ENCODE results near the gene DPH1. TPM values are rescaled to one million over a fixed set of nuclear protein-coding genes. Genes with fewer than 3 reads are reported as not detected.

DPH1 gene
- total RNA-seq, 6 experiments from 2014 or later: 65.9 to 81.6 (median 71.8) TPM

DNA sequence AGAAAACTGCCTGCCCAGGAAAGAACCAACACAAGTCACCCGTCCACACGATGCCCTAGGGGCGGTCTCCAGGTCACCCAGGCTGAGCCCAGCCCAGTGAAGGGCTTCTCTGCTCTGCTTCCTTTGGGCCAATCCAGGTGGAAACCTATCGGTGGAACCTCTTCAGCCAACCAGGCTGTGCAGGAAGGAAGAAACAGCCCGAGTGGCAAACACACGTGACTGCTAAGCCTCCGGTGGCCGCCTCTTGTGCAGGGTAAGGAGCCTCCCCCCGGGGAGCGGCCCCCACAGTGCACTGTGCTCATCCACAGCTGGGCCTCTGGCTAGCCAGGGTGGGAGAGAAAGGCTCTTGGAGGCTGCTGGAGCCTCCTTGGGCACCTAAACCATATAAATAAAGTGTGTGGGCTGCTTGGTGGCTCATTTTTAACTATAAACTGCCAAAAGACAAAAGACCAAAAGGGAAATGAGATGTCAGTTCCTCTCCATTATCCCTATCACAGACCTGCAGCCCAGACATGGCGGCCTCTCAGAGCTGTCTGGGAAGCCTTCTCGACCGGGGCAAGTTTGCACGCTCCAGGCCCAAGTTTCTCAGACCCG, 7.2 kb upstream of the DPH1 start:
- Mint-ChIP-seq H3K4me1 (ENCODE audit: low read depth) (peaks cover 17% of the 10 kb centered on the region), H3K9me3 (no peaks in the 10 kb centered on the region), H3K4me3 (no peak overlapping the region), H3K36me3 (ENCODE audit: low read depth) (no peaks in the 10 kb centered on the region), H3K27ac (no peak overlapping the region), H3K27me3 (ENCODE audit: insufficient read depth) (peaks cover 53% of the 10 kb centered on the region)
- TF ChIP-seq, protein P1, sequence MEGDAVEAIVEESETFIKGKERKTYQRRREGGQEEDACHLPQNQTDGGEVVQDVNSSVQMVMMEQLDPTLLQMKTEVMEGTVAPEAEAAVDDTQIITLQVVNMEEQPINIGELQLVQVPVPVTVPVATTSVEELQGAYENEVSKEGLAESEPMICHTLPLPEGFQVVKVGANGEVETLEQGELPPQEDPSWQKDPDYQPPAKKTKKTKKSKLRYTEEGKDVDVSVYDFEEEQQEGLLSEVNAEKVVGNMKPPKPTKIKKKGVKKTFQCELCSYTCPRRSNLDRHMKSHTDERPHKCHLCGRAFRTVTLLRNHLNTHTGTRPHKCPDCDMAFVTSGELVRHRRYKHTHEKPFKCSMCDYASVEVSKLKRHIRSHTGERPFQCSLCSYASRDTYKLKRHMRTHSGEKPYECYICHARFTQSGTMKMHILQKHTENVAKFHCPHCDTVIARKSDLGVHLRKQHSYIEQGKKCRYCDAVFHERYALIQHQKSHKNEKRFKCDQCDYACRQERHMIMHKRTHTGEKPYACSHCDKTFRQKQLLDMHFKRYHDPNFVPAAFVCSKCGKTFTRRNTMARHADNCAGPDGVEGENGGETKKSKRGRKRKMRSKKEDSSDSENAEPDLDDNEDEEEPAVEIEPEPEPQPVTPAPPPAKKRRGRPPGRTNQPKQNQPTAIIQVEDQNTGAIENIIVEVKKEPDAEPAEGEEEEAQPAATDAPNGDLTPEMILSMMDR (IDR thresholded peaks at IDR 0.05): no peak
- no peak for DNase-seq

DNA sequence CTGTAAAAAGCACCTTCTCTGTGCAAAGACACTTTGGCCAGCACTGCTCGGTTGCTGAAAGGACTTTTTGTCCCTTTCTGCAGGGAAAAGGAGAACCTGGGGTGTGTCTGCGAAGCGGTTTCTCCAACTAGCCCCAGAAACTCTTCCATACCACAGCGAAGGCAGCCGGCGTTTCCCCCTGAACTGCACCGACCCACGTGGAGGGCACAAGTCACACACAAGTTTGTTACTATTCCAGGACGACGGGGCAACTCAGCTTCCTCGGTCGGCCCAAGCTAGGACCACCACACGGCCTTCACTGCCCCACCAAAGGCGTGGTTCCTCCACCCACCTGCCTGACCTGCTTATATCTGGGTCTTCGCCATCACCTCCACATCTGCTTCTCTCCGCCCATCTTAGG, 6.7 kb upstream of the DPH1 start:
- Mint-ChIP-seq H3K36me3 (ENCODE audit: low read depth) (no peaks in the 10 kb centered on the region), H3K4me1 (ENCODE audit: low read depth) (peaks cover 22% of the 10 kb centered on the region), H3K27me3 (ENCODE audit: insufficient read depth) (peaks cover 48% of the 10 kb centered on the region), H3K27ac (no peak overlapping the region), H3K9me3 (no peaks in the 10 kb centered on the region), H3K4me3 (no peak overlapping the region)
- TF ChIP-seq, protein P1 (IDR thresholded peaks at IDR 0.05): no peak
- DNase-seq: no peak

DNA sequence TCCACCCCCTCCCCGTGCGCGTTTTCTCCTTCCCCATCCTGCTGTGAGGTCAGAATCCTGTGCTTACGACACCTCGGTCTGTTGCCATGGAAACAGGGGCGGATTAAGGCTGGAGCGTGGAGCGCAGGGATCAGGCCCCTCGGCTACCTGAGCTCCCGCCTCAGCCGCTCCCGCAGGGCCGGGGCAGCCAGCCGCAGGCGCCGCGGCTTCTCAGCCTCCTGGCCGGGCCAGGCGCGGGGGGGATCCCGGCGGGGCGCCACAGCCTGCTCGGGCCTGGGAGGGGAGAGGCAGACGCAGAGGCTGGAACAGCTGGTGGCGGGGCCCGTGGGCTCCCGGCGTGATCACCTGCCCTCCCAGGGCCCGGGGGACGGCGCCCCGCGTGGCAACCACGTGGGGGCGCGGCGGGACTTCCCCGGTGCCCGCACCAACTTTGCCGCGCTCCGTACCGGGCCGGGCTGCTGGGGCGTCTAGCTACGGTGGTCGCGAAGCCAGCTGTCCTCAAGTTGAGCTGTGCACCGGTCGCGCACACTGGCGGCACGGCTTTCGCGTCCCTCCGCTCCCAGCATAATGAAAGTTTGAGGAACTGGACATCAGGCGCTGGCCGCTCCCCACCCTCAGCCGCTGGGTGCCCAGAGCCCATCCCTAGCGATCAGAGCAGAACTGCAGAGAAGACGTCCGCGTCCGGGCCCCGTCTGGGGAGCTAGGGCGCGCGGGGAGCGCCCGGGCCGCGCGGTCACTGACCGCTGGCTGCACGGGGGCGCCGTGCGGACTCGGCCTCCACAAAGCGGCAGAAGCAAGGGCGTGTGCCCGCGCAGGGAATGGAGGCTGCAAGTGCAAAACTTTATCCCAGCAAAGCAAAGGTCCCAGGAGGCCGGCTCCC, 6.0 kb upstream of the DPH1 start:
- Mint-ChIP-seq H3K4me1 (ENCODE audit: low read depth) (peaks cover 29% of the 10 kb centered on the region), H3K27ac (no peak overlapping the region), H3K4me3 (peak overlapping the region; percentile 78), H3K36me3 (ENCODE audit: low read depth) (no peaks in the 10 kb centered on the region), H3K27me3 (ENCODE audit: insufficient read depth) (peaks cover 44% of the 10 kb centered on the region), H3K9me3 (no peaks in the 10 kb centered on the region)
- DNase-seq: peak; percentile 22
- TF ChIP-seq, protein P1 (IDR thresholded peaks at IDR 0.05): peak; percentile 29; the same call in 1 of the 2 replicates

DNA sequence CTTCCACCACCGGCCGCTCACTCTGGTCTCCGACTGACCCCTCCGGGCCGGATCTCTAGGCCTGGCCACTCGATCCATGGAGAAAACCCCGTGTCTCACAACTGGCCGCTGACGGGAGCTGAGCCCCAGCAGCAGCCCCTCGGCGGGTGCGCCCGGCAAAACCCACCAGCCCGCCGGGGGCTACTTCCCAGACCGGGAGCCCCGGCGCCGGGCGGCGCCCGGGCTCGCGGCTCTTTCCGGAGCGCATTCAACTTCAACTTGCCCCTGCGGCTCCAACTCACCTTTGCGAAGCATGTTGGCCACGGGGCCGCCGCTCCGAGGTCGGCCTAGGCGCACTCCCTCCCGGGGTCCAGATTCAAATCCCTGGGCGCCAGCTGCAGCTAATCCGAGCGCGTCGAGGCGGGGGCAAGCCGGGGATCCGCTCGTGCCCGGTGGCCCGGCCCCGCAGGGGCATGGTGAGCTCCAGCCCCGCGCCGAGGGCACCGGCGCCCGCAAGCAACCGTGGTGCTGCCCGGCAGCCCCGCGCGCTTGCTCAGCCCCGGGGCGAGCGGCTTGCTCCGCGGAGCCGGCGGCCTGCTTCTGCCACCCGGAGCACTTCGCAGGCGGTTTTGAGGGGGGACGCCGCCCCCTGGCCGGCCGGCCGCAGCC, 5.3 kb upstream of the DPH1 start:
- H3K4me1 Mint-ChIP-seq (ENCODE audit: low read depth): peaks cover 30% of the 10 kb centered on the region
- H3K4me3 Mint-ChIP-seq: peak overlapping the region; percentile 78; the same call in 1 of the 2 replicates
- TF ChIP-seq, protein P1 (IDR thresholded peaks at IDR 0.05): no peak
- no peaks in the 10 kb centered on the region for H3K9me3 Mint-ChIP-seq
- H3K27ac Mint-ChIP-seq: no peak overlapping the region
- peaks cover 37% of the 10 kb centered on the region for H3K27me3 Mint-ChIP-seq (ENCODE audit: insufficient read depth)
- no peaks in the 10 kb centered on the region for H3K36me3 Mint-ChIP-seq (ENCODE audit: low read depth)
- DNase-seq: no peak

DNA sequence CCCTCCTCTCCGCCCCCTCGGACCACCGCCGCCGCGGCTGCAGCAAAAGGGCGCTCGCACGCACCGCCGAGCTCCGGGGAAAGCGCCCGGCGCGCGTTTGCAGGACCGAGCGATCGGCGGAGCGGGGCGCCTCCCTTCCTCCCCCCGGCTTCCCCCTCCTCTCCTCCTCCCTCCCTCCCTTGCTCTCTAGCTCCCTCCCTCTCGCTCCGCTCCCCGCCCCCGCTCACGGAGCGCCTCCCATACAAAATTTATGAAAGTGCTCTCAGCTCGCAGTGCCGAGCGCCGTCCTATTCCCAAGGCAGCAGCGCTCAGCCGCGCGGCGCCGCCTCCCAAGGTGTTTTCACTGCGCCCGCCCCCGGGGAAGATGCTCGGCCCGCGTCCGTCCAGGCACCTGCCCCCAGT, 4.7 kb upstream of the DPH1 start, which contains the start of gene RTN4RL1:
Gene RTN4RL1 (minus strand): TSS at position 115 of the 402 bp plus-strand sequence. CDS start 469 bp downstream, outside the sequence.
- Mint-ChIP-seq H3K4me1 (ENCODE audit: low read depth) (peaks cover 30% of the 10 kb centered on the region), H3K36me3 (ENCODE audit: low read depth) (0 out of 2 replicates have a peak, but pooled peaks cover under 1% of the 10 kb centered on the region), H3K27me3 (ENCODE audit: insufficient read depth) (peaks cover 32% of the 10 kb centered on the region), H3K27ac (no peak within 1 kb of the TSS), H3K9me3 (no peaks in the 10 kb centered on the region), H3K4me3 (peak within 1 kb of the TSS; percentile 78)
- TF ChIP-seq, protein P1 (IDR thresholded peaks at IDR 0.05): no peak
- DNase-seq: no peak

Data from HFFc6 (cell line).